Measurements from ENCODE around the gene SPACDR. TPM values are rescaled to one million over a fixed set of nuclear protein-coding genes. Genes with fewer than 3 reads are reported as not detected.

SPACDR gene
- total RNA-seq, 6 experiments from 2014 or later, result not detected

DNA sequence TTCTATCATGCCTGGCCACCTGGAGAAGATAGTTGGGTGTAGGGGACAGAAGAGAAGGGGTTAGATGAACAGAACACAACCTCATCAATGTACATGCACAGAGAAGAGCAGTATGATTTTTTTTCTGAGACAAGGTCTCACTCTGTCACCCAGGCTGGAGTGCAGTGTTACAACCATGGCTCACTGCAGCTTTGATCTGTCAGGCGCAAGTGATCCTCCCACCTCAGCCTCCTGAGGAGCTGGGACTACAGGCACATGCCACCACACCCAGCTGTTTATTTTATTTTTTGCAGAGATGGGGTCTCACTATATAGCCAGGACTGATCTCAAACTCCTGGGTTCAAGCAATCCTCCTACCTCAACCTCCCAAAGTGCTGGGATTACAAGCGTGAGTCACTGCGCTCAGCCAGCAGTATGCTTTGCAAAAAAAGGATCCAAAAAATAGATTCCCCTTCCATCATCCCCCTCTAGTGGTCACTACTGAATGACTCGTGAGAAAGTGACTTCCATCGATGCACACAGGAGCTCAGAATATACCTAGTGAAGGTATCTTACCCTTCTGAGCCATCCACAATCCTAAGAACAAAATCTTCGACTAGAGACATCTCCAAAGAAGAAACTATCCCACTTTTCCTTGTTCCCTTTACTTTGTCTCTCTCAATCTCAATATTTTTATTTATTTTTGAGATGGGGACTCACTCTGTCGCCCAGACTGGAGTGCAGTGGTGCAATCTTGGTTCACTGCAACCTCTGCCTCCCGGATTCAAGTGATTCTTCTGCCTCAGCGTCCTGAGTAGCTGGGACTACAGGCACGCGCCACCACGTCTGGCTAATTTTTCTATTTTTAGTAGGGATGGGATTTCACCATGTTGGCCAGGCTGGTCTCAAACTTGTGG, 56.5 kb downstream of the SPACDR start:
- H3K36me3 ChIP-seq, result no peaks in the 10 kb centered on the region
- ATAC-seq (peak; percentile 79 to 91 (median 82)), DNase-seq (no peak)
- intact Hi-C loops (cut with DNase I), result no loop called here
- TF ChIP-seq POLR2A (IDR thresholded peaks at IDR 0.05), result no peak
- TF ChIP-seq, protein P1, sequence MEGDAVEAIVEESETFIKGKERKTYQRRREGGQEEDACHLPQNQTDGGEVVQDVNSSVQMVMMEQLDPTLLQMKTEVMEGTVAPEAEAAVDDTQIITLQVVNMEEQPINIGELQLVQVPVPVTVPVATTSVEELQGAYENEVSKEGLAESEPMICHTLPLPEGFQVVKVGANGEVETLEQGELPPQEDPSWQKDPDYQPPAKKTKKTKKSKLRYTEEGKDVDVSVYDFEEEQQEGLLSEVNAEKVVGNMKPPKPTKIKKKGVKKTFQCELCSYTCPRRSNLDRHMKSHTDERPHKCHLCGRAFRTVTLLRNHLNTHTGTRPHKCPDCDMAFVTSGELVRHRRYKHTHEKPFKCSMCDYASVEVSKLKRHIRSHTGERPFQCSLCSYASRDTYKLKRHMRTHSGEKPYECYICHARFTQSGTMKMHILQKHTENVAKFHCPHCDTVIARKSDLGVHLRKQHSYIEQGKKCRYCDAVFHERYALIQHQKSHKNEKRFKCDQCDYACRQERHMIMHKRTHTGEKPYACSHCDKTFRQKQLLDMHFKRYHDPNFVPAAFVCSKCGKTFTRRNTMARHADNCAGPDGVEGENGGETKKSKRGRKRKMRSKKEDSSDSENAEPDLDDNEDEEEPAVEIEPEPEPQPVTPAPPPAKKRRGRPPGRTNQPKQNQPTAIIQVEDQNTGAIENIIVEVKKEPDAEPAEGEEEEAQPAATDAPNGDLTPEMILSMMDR (IDR thresholded peaks at IDR 0.05), result peak; percentile 54 to 68 (median 64)
- no peaks in the 10 kb centered on the region for H3K4me1 ChIP-seq
- no peak overlapping the region for H3K27ac ChIP-seq
- H3K27me3 ChIP-seq, result no peaks in the 10 kb centered on the region
- WGBS (ENCODE audit: insufficient coverage, low coverage, low lambda C conversion rate, missing lambda C conversion rate), result 45% methylated on average over 10 of the region's 12 CpGs
- H3K4me3 ChIP-seq, result no peak overlapping the region
- no peaks in the 10 kb centered on the region for H3K9me3 ChIP-seq

DNA sequence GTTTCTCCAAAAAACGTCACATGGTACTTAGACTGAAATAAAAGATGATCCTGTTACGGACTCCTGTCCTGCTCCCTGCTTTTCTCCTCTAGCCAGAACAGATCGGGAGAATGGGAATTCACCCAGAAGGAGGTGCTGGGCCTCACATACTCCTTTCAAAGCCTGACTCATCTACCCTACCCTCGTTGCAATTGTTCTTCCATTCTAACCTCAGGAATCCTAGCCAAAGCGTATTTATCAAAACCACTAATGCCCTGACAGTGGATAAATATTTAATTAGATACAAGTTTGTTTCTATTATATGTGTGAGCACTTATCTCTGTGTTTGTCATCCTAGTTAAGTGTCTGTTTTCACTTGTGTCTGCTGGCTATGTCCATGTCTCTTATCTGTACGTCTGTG, 57.3 kb downstream of the SPACDR start:
- Histone ChIP-seq H3K9me3 (no peaks in the 10 kb centered on the region), H3K4me3 (no peak overlapping the region), H3K27me3 (no peaks in the 10 kb centered on the region), H3K27ac (no peak overlapping the region), H3K4me1 (no peaks in the 10 kb centered on the region), H3K36me3 (no peaks in the 10 kb centered on the region)
- intact Hi-C loops (cut with DNase I), result no loop called here
- TF ChIP-seq POLR2A (IDR thresholded peaks at IDR 0.05), result no peak
- TF ChIP-seq, protein P1 (IDR thresholded peaks at IDR 0.05), result no peak
- DNase-seq, result no peak
- ATAC-seq, result no peak
- 45% methylated on average over 5 of the region's 6 CpGs for WGBS (ENCODE audit: insufficient coverage, low coverage, low lambda C conversion rate, missing lambda C conversion rate)

Other genes with a start within 250 kb of the SPACDR start
- gene PVRIG, start 244.3 kb downstream of the SPACDR start, total RNA-seq, result under 1 TPM in 3 of 6 experiments, not detected in 3; 0.17 to 0.89 (median 0.37) TPM
- gene SPDYE3, start 156.6 kb downstream of the SPACDR start, total RNA-seq, result not detected
- gene PILRB, start 106.1 kb downstream of the SPACDR start, total RNA-seq, result 10 to 100 TPM; 12.0 to 36.2 (median 22.7) TPM
- gene PILRA, start 90.8 kb downstream of the SPACDR start, total RNA-seq, result 1 to 10 TPM; 1.4 to 7.1 (median 4.0) TPM
- gene ZCWPW1, start 35.6 kb downstream of the SPACDR start, total RNA-seq, result 1 to 10 TPM in 5 of 6 experiments, under 1 TPM in 1; 0.86 to 5.7 (median 2.7) TPM
- gene MEPCE, start 34.4 kb downstream of the SPACDR start, total RNA-seq, result 10 to 100 TPM; 17.1 to 25.1 (median 20.7) TPM
- 10 to 100 TPM in 5 of 6 experiments, 1 to 10 TPM in 1; 9.8 to 26.8 (median 13.2) TPM for gene PPP1R35, start 27.8 kb downstream of the SPACDR start, total RNA-seq
- 10 to 100 TPM; 12.5 to 20.5 (median 17.0) TPM for gene TSC22D4, start 15.0 kb upstream of the SPACDR start, total RNA-seq
- gene NYAP1, start 19.7 kb upstream of the SPACDR start, total RNA-seq, result under 1 TPM; 0.06 to 0.74 (median 0.32) TPM
- gene AGFG2, start 74.9 kb upstream of the SPACDR start, total RNA-seq, result 10 to 100 TPM; 52.9 to 86.3 (median 69.8) TPM
- 1 to 10 TPM in 3 of 6 experiments, under 1 TPM in 1, not detected in 2; 0.53 to 4.5 (median 2.2) TPM for gene SAP25, start 109.6 kb upstream of the SPACDR start, total RNA-seq
- gene LRCH4, start 121.9 kb upstream of the SPACDR start, total RNA-seq, result 10 to 100 TPM; 19.5 to 39.1 (median 24.7) TPM
- 1 to 10 TPM in 1 of 6 experiments, under 1 TPM in 5; 0.25 to 1.0 (median 0.45) TPM for gene FBXO24, start 122.1 kb upstream of the SPACDR start, total RNA-seq
- 10 to 100 TPM; 10.9 to 48.5 (median 23.6) TPM for gene PCOLCE, start 138.1 kb upstream of the SPACDR start, total RNA-seq
- gene MOSPD3, start 148.3 kb upstream of the SPACDR start, total RNA-seq, result 10 to 100 TPM in 5 of 6 experiments, 1 to 10 TPM in 1; 8.6 to 19.3 (median 13.9) TPM
- 100 to 1,000 TPM; 413 to 669 (median 501) TPM for gene TFR2, start 177.3 kb upstream of the SPACDR start, total RNA-seq
- not detected for gene ACTL6B, start 192.2 kb upstream of the SPACDR start, total RNA-seq
- 100 to 1,000 TPM in 3 of 6 experiments, 10 to 100 TPM in 3; 75.6 to 133 (median 106) TPM for gene GNB2, start 209.5 kb upstream of the SPACDR start, total RNA-seq
- 10 to 100 TPM in 4 of 6 experiments, 1 to 10 TPM in 2; 6.6 to 25.1 (median 15.5) TPM for gene GIGYF1, start 230.0 kb upstream of the SPACDR start, total RNA-seq
- 10 to 100 TPM; 13.0 to 52.2 (median 29.2) TPM for gene POP7, start 241.9 kb upstream of the SPACDR start, total RNA-seq